HG02623 (cell line): ENCODE measurements around the gene SCYL2.
A peak's percentile ranks its signal among the peaks of the same experiment; 100 is the strongest.
"Not testable (repeated sequence)": the region's sequence is repeated elsewhere in the genome, so short reads cannot be mapped to it uniquely, and the experiment has no call there.

ENCODE experiments used
- ATAC-seq: cut with Tn5 transposase; IDR thresholded peaks from one replicate; pipeline ENCODE4 v1.9.1; 2021; ENCODE audit warnings: moderate library complexity; ENCODE audit not compliant: unreplicated experiment

Gene SCYL2

GRCh38 chr12:100266835-100267602 lies at the start of gene SCYL2, which contains the start of gene DEPDC4:
Gene SCYL2 (plus strand): TSS chr12:100267177. CDS start chr12:100282971, 15,794 bp downstream.
Gene DEPDC4 (minus strand): TSS chr12:100267079. CDS start chr12:100267076, 3 bp downstream.
- peak; percentile 87 for ATAC-seq

GRCh38 chr12:100219328-100220109 lies 47.5 kb upstream of the SCYL2 start:
- no peak for ATAC-seq

GRCh38 chr12:100221523-100221922 lies 45.5 kb upstream of the SCYL2 start:
- ATAC-seq, result no peak

- ATAC-seq, result not testable (repeated sequence)
Observed at GRCh38 chr12:100222173-100222572, 44.8 kb upstream of the SCYL2 start.

- no peak for ATAC-seq
Observed at GRCh38 chr12:100225491-100225890, 41.5 kb upstream of the SCYL2 start.

GRCh38 chr12:100229036-100229635 lies 37.8 kb upstream of the SCYL2 start:
- no peak for ATAC-seq

GRCh38 chr12:100229876-100230275 lies 37.1 kb upstream of the SCYL2 start:
- no peak for ATAC-seq

- not testable (repeated sequence) for ATAC-seq
Observed at GRCh38 chr12:100231873-100232272, 35.1 kb upstream of the SCYL2 start.

GRCh38 chr12:100234166-100234565 lies 32.8 kb upstream of the SCYL2 start:
- no peak for ATAC-seq

- no peak for ATAC-seq
Observed at GRCh38 chr12:100234591-100235304, 32.2 kb upstream of the SCYL2 start.

- ATAC-seq, result no peak
Observed at GRCh38 chr12:100238801-100239200, 28.2 kb upstream of the SCYL2 start.

GRCh38 chr12:100239589-100239988 lies 27.4 kb upstream of the SCYL2 start:
- ATAC-seq, result no peak

- ATAC-seq, result no peak
Observed at GRCh38 chr12:100243137-100243536, 23.8 kb upstream of the SCYL2 start.

- ATAC-seq, result no peak
Observed at GRCh38 chr12:100247765-100248164, 19.2 kb upstream of the SCYL2 start.

GRCh38 chr12:100248886-100249285 lies 18.1 kb upstream of the SCYL2 start:
- ATAC-seq, result no peak

- no peak for ATAC-seq
Observed at GRCh38 chr12:100249941-100250340, 17.0 kb upstream of the SCYL2 start.

- no peak for ATAC-seq
Observed at GRCh38 chr12:100251917-100252316, 15.1 kb upstream of the SCYL2 start.

GRCh38 chr12:100253437-100253836 lies 13.5 kb upstream of the SCYL2 start:
- ATAC-seq, result no peak

- no peak for ATAC-seq
Observed at GRCh38 chr12:100254876-100255275, 12.1 kb upstream of the SCYL2 start.

- ATAC-seq, result no peak
Observed at GRCh38 chr12:100258127-100258526, 8.8 kb upstream of the SCYL2 start.

- ATAC-seq, result no peak
Observed at GRCh38 chr12:100263131-100263530, 3.8 kb upstream of the SCYL2 start.
